Lung (tissue), 12 donors: ENCODE measurements around the gene RERG. TPM values are rescaled to one million over a fixed set of nuclear protein-coding genes. Genes with fewer than 3 reads are reported as not detected.

Experiments used
- ATAC-seq: fragments of 200-7000 bp; cut with Tn5 transposase; one replicate; pipeline ENCODE4 v1.9.1; 2020; ENCODE audit warnings: moderate number of reproducible peaks; ENCODE audit not compliant: insufficient read depth, low FRiP score
- DNase-seq, 3 donors: peaks; one replicate each; pipeline ENCODE4 v3.0.0-alpha.2; 2013 to 2017
- H3K27ac ChIP-seq, 2 donors: one replicate each; pipeline ENCODE4 v1.5.1; 2013; ENCODE audit warnings: mild to moderate bottlenecking in 2 of 2, moderate library complexity in 2 of 2, control low read depth in 1 of 2, inconsistent platforms in 1 of 2, low read depth in 1 of 2, low read length in 1 of 2
- H3K27me3 ChIP-seq, 3 donors: one replicate each; pipeline ENCODE4 v1.5.1; 2013; ENCODE audit warnings: low read length in 2 of 3; ENCODE audit not compliant: control insufficient read depth in 3 of 3, insufficient read depth in 3 of 3
- H3K36me3 ChIP-seq, 4 donors: one replicate each; pipeline ENCODE4 v1.5.1; 2013; ENCODE audit warnings: low read length in 4 of 4, mild to moderate bottlenecking in 1 of 4, moderate library complexity in 1 of 4; ENCODE audit not compliant: control insufficient read depth in 4 of 4, insufficient read depth in 4 of 4
- H3K4me1 ChIP-seq, 5 donors: one replicate each; pipeline ENCODE4 v1.5.1; 2013; ENCODE audit warnings: low read length in 5 of 5, mild to moderate bottlenecking in 2 of 5, moderate library complexity in 1 of 5; ENCODE audit not compliant: control insufficient read depth in 5 of 5, insufficient read depth in 5 of 5
- H3K4me3 ChIP-seq: one replicate; pipeline ENCODE4 v1.5.1; 2013; ENCODE audit warnings: mild to moderate bottlenecking, control low read depth, moderate library complexity
- H3K9ac ChIP-seq, 2 donors: one replicate each; pipeline ENCODE4 v1.5.1; 2013; ENCODE audit warnings: low read length in 2 of 2, control low read depth in 1 of 2; ENCODE audit not compliant: insufficient read depth in 1 of 2
- H3K9me3 ChIP-seq, 4 donors: one replicate each; pipeline ENCODE4 v1.5.1; 2013; ENCODE audit warnings: low read length in 3 of 4, mild to moderate bottlenecking in 1 of 4, moderate library complexity in 1 of 4; ENCODE audit not compliant: control insufficient read depth in 4 of 4, insufficient read depth in 3 of 4
- CTCF ChIP-seq: IDR thresholded peaks from 2 replicates; pipeline ENCODE4 v1.5.1; 2012; ENCODE audit warnings: mild to moderate bottlenecking; ENCODE audit errors: control extremely low read depth, extremely low read depth
- WGBS, 2 donors: extraction: QIAGEN DNeasy Blood & Tissue Kit; methylation state at CpG; one replicate each; pipeline ENCODE4 v1.1.7; 2013; 5-methylcytosine and 5-hydroxymethylcytosine counted together
- polyA plus RNA-seq, 2 donors: library from polyadenylated mRNA; stranded (reverse); fragments of 200-250 nt; gene quantifications; one replicate each; pipeline ENCODE4 v1.2.1, GENCODE V29; 2013
- total RNA-seq, 2 donors: library from RNA; depleted of rRNA in 1 of 2; stranded (reverse); fragments of >200 nt in 1 of 2; gene quantifications; one replicate each; pipeline ENCODE4 v1.2.1, GENCODE V29; 2014 to 2021
- donor health status: control.
- donor health status: control.
- donor health status: Bipolar disorder and iron deficiency.
- donor health status: healthy.
- donor health status: DM: yes; HTN: yes; CAD: no.

RERG gene
- total and polyA plus RNA-seq, 4 donors = 3.3 to 20.1 (median 8.5) TPM

- WGBS, 2 donors = 61 to 94% methylated on average over 1 of the region's 1 CpG
- no peak for TF ChIP-seq CTCF
- Histone ChIP-seq H3K36me3 (no peaks in the 10 kb centered on the region), H3K27me3 (no peaks in the 10 kb centered on the region), H3K4me1 (peaks cover 0 to 16% (median 3%) of the 10 kb centered on the region in 5 donors), H3K4me3 (no peak overlapping the region), H3K9ac (no peak overlapping the region), H3K27ac (no peak overlapping the region), H3K9me3 (no peaks in the 10 kb centered on the region)
- no peak for ATAC-seq
- DNase-seq = peak in 1 of 3 donors; percentile 39
Measured at GRCh38 chr12:15201056-15201455, 20.2 kb downstream of the RERG start.

- 82 to 93% methylated on average over 2 of the region's 2 CpGs for WGBS, 2 donors
- H3K9ac ChIP-seq = no peak overlapping the region
- no peak overlapping the region for H3K27ac ChIP-seq
- DNase-seq = no peak
- H3K27me3 ChIP-seq = no peaks in the 10 kb centered on the region
- H3K4me3 ChIP-seq = no peak overlapping the region
- no peaks in the 10 kb centered on the region for H3K36me3 ChIP-seq
- TF ChIP-seq CTCF = no peak
- peaks cover 0 to 19% (median 3%) of the 10 kb centered on the region in 5 donors for H3K4me1 ChIP-seq
- no peaks in the 10 kb centered on the region for H3K9me3 ChIP-seq
- ATAC-seq = no peak
Measured at GRCh38 chr12:15200641-15201040, 20.6 kb downstream of the RERG start.

DNA sequence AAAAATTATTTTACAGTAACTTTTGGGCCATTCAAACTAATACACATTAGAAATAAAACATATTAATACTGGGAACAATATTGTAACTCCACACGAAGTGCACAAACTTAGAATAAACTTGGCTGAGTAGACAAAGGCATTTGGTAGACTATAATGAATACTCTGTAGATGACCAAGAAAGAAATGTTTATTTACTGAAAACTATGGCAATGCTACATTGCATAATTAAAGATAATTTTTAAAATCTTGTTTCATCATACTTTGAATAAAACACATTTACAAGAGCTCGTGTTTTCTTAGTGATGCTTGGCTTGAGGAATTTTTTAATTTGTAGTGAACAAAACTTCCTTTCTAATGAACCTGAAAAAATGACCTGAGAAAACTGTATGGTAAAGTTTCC, 21.3 kb downstream of the RERG start:
- Histone ChIP-seq H3K27me3 (no peaks in the 10 kb centered on the region), H3K9ac (no peak overlapping the region), H3K4me1 (peaks cover 0 to 26% (median 7%) of the 10 kb centered on the region in 5 donors), H3K9me3 (no peaks in the 10 kb centered on the region), H3K27ac (no peak overlapping the region), H3K4me3 (no peak overlapping the region), H3K36me3 (no peaks in the 10 kb centered on the region)
- no peak for TF ChIP-seq CTCF
- DNase-seq (peak in 2 of 3 donors; percentile 50 to 60), ATAC-seq (no peak)
- 70 to 74% methylated on average over 2 of the region's 2 CpGs for WGBS, 2 donors
